Measurements from ENCODE around the gene KCNH1. TPM values are rescaled to one million over a fixed set of nuclear protein-coding genes. Genes with fewer than 3 reads are reported as not detected.

The KCNH1 gene
- total and polyA plus RNA-seq, 9 of the 15 experiments (the other 6 are each of a cell fraction or from before 2014, with no cell fraction given) = not detected

DNA sequence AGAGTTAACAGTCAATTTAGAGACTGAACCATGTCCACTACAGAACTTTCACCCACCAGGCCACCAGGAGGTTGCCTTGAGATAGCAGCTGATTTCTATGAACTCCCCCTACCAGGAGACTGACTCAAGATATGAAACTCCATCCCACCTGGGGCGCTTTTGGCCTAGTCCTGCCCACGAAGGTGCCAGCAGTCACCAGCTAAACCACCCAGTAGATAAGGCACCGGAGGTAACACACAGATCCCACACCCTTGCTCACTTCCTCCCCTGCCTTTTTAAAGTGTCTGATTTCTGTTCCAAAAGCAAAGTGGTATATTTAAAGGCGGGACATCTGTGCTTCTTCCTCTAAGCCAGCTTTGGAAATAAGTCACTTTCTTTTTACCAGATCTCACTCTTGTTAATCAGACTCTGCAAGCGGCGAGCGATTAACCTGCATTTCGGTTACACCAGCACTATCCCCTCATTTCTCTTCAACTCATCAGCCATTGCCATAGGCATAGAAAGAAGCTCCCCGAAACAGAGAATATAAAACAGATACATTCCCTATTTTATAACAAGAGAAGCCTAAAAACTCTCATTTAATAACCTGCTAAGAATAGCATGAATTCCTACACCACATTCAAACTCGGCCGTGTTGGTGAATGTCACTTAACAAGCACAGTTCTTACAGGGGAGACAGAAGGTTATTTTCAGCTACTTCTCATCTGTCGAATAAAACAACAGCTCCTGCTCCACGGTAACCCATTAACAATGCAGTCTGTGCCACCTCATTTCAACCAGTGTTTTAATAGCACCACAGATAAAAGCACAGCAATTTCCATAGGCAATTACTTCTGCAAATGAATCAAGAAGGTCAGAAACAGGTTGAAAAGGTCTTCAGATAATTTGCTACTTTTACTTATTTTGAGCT lies 318.1 kb downstream of the KCNH1 start:
- DNase-seq (ENCODE audit: extremely low read depth in 1 of 4, low spot score in 3 of 4) (no peak), ATAC-seq (no peak), FAIRE-seq (no peak)
- H3K9me3 ChIP-seq (replicated peaks; ENCODE audit: control insufficient read depth, insufficient read depth, low read depth, low read length) = no peaks in the 10 kb centered on the region
- H3K9me1 ChIP-seq (ENCODE audit: control insufficient read depth, insufficient read depth, low read length) = no peaks in the 10 kb centered on the region
- H3K9ac ChIP-seq (ENCODE audit: insufficient read depth in 1 of 2, low read depth in 2 of 2, low read length in 2 of 2) = no peak overlapping the region
- H3K4me2 ChIP-seq (ENCODE audit: insufficient read depth, low read length) = no peak overlapping the region
- H3K27me3 ChIP-seq (ENCODE audit: control insufficient read depth in 2 of 2, insufficient read depth in 2 of 2, low read length in 2 of 2) = no peaks in the 10 kb centered on the region
- CTCF ChIA-PET (ENCODE audit: low intra/inter-chr PET ratio) = no interaction called here
- H4K20me1 ChIP-seq (replicated peaks; ENCODE audit: control insufficient read depth, insufficient read depth, low read length) = no peaks in the 10 kb centered on the region
- WGBS (ENCODE audit: insufficient coverage, low coverage, missing lambda C conversion rate) = under 1% methylated on average over 13 of the region's 13 CpGs
- no peak overlapping the region for H3K4me3 ChIP-seq
- in situ Hi-C loops (cut with MboI) (no loop called here), intact Hi-C loops (cut with micrococcal nuclease) (no loop called here)
- H3K4me1 ChIP-seq (replicated peaks in 1 of 2; ENCODE audit: control insufficient read depth in 2 of 2, insufficient read depth in 2 of 2, low read length in 2 of 2) = no peaks in the 10 kb centered on the region
- no TSS peak for BruUV-seq (replicated peaks)
- TF ChIP-seq DACH1 (IDR thresholded peaks at IDR 0.05; ENCODE audit: partially characterized antibody) (no peak), ZKSCAN1 (IDR thresholded peaks at IDR 0.05; ENCODE audit: low read depth, low read length) (no peak)
- POLR2A ChIA-PET = interaction anchor here (0.6 to 1.2 kb wide), 2 partner anchors 11 to 14 kb away, joined by 3 to 5 read pairs; no protein-coding TSS in a partner anchor
- H2AFZ ChIP-seq (ENCODE audit: low read depth, low read length) = no peak overlapping the region
- H3K36me3 ChIP-seq (ENCODE audit: control insufficient read depth, insufficient read depth, low read length) = no peaks in the 10 kb centered on the region
- H3K79me2 ChIP-seq (ENCODE audit: control insufficient read depth, insufficient read depth, low read length) = no peaks in the 10 kb centered on the region
- no peak overlapping the region for H3K27ac ChIP-seq (ENCODE audit: extremely low read depth, low read depth, low read length)

- BruUV-seq (replicated peaks) = no TSS peak
- no peaks in the 10 kb centered on the region for H3K79me2 ChIP-seq (ENCODE audit: control insufficient read depth, insufficient read depth, low read length)
- no peaks in the 10 kb centered on the region for H3K9me1 ChIP-seq (ENCODE audit: control insufficient read depth, insufficient read depth, low read length)
- no peaks in the 10 kb centered on the region for H3K4me1 ChIP-seq (replicated peaks in 1 of 2; ENCODE audit: control insufficient read depth in 2 of 2, insufficient read depth in 2 of 2, low read length in 2 of 2)
- in situ Hi-C loops (cut with MboI) (no loop called here), intact Hi-C loops (cut with micrococcal nuclease) (no loop called here)
- ChIA-PET POLR2A (no interaction called here), CTCF (ENCODE audit: low intra/inter-chr PET ratio) (no interaction called here)
- FAIRE-seq = no peak
- no peaks in the 10 kb centered on the region for H3K27me3 ChIP-seq (ENCODE audit: control insufficient read depth in 2 of 2, insufficient read depth in 2 of 2, low read length in 2 of 2)
- H3K4me3 ChIP-seq = no peak overlapping the region
- no peak overlapping the region for H3K27ac ChIP-seq (ENCODE audit: extremely low read depth, low read depth, low read length)
- no peak overlapping the region for H2AFZ ChIP-seq (ENCODE audit: low read depth, low read length)
- no peaks in the 10 kb centered on the region for H3K36me3 ChIP-seq (ENCODE audit: control insufficient read depth, insufficient read depth, low read length)
- no peak overlapping the region for H3K9ac ChIP-seq (ENCODE audit: insufficient read depth in 1 of 2, low read depth in 2 of 2, low read length in 2 of 2)
- H4K20me1 ChIP-seq (replicated peaks; ENCODE audit: control insufficient read depth, insufficient read depth, low read length) = no peaks in the 10 kb centered on the region
- no peak for DNase-seq (ENCODE audit: extremely low read depth in 1 of 4, low spot score in 3 of 4)
- no peak for ATAC-seq
- H3K4me2 ChIP-seq (ENCODE audit: insufficient read depth, low read length) = no peak overlapping the region
- no peaks in the 10 kb centered on the region for H3K9me3 ChIP-seq (replicated peaks; ENCODE audit: control insufficient read depth, insufficient read depth, low read depth, low read length)
- TF ChIP-seq, protein P1, sequence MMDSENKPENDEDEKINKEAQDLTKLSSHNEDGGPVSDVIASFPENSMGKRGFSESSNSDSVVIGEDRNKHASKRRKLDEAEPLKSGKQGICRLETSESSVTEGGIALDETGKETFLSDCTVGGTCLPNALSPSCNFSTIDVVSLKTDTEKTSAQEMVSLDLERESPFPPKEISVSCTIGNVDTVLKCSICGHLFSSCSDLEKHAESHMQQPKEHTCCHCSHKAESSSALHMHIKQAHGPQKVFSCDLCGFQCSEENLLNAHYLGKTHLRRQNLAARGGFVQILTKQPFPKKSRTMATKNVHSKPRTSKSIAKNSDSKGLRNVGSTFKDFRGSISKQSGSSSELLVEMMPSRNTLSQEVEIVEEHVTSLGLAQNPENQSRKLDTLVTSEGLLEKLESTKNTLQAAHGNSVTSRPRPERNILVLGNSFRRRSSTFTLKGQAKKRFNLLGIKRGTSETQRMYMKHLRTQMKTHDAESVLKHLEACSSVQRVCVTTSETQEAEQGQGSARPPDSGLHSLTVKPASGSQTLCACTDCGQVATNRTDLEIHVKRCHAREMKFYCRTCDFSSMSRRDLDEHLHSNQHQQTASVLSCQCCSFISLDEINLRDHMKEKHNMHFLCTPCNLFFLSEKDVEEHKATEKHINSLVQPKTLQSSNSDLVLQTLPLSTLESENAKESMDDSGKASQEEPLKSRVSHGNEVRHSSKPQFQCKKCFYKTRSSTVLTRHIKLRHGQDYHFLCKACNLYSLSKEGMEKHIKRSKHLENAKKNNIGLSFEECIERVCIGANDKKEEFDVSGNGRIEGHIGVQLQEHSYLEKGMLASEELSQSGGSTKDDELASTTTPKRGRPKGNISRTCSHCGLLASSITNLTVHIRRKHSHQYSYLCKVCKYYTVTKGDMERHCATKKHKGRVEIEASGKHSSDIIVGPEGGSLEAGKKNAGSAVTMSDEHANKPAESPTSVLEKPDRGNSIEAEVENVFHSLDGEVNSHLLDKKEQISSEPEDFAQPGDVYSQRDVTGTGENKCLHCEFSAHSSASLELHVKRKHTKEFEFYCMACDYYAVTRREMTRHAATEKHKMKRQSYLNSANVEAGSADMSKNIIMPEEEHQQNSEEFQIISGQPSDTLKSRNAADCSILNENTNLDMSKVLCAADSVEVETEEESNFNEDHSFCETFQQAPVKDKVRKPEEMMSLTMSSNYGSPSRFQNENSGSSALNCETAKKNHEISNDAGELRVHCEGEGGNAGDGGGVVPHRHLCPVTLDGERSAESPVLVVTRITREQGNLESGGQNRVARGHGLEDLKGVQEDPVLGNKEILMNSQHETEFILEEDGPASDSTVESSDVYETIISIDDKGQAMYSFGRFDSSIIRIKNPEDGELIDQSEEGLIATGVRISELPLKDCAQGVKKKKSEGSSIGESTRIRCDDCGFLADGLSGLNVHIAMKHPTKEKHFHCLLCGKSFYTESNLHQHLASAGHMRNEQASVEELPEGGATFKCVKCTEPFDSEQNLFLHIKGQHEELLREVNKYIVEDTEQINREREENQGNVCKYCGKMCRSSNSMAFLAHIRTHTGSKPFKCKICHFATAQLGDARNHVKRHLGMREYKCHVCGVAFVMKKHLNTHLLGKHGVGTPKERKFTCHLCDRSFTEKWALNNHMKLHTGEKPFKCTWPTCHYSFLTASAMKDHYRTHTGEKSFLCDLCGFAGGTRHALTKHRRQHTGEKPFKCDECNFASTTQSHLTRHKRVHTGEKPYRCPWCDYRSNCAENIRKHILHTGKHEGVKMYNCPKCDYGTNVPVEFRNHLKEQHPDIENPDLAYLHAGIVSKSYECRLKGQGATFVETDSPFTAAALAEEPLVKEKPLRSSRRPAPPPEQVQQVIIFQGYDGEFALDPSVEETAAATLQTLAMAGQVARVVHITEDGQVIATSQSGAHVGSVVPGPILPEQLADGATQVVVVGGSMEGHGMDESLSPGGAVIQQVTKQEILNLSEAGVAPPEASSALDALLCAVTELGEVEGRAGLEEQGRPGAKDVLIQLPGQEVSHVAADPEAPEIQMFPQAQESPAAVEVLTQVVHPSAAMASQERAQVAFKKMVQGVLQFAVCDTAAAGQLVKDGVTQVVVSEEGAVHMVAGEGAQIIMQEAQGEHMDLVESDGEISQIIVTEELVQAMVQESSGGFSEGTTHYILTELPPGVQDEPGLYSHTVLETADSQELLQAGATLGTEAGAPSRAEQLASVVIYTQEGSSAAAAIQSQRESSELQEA (IDR thresholded peaks at IDR 0.05; ENCODE audit: low read depth) = no peak
- no peak for TF ChIP-seq GTF2B (IDR thresholded peaks at IDR 0.05; ENCODE audit: extremely low read depth, insufficient read length)
Measured at GRCh38 chr1:210814382-210815123, 319.4 kb downstream of the KCNH1 start.
